ENCODE data around the gene EXOC6B. TPM values are rescaled to one million over a fixed set of nuclear protein-coding genes. Genes with fewer than 3 reads are reported as not detected.

Gene EXOC6B
- total RNA-seq, 4 donors from 2014 or later = 54.0 to 121 (median 78.7) TPM

DNA sequence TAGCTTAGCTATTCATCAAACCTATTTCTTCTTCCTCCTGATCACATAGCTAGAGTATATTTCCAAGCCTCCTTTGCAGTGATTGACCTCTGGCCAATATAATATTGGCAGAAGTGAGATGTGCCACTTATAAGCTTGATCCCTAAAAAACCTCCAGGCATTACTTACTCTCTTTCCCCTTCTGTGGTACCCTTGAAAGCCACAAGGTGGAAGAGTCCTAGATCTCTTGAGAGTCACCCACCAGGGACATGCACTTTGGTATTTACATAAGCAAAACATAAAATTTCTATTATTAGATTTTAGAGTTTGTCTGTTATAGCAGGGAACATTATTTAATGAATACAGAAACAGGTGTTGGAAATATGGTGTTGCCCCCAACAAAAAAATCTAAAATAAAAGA, 112.0 kb downstream of the EXOC6B start:
- no peaks in the 10 kb centered on the region for H3K27me3 ChIP-seq
- H3K27ac ChIP-seq = no peak overlapping the region
- DNase-seq (ENCODE audit: low spot score in 2 of 2) = no peak
- peaks cover 11% of the 10 kb centered on the region for H3K36me3 ChIP-seq
- no peaks in the 10 kb centered on the region for H3K4me1 ChIP-seq
- TF ChIP-seq EP300 (IDR thresholded peaks at IDR 0.05) (no peak), POLR2AphosphoS5 (IDR thresholded peaks at IDR 0.05) (no peak), POLR2A (IDR thresholded peaks at IDR 0.05) (no peak)
- TF ChIP-seq, protein P1, sequence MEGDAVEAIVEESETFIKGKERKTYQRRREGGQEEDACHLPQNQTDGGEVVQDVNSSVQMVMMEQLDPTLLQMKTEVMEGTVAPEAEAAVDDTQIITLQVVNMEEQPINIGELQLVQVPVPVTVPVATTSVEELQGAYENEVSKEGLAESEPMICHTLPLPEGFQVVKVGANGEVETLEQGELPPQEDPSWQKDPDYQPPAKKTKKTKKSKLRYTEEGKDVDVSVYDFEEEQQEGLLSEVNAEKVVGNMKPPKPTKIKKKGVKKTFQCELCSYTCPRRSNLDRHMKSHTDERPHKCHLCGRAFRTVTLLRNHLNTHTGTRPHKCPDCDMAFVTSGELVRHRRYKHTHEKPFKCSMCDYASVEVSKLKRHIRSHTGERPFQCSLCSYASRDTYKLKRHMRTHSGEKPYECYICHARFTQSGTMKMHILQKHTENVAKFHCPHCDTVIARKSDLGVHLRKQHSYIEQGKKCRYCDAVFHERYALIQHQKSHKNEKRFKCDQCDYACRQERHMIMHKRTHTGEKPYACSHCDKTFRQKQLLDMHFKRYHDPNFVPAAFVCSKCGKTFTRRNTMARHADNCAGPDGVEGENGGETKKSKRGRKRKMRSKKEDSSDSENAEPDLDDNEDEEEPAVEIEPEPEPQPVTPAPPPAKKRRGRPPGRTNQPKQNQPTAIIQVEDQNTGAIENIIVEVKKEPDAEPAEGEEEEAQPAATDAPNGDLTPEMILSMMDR (IDR thresholded peaks at IDR 0.05) = no peak
- no peaks in the 10 kb centered on the region for H3K9me3 ChIP-seq
- H3K4me3 ChIP-seq = no peak overlapping the region

DNA sequence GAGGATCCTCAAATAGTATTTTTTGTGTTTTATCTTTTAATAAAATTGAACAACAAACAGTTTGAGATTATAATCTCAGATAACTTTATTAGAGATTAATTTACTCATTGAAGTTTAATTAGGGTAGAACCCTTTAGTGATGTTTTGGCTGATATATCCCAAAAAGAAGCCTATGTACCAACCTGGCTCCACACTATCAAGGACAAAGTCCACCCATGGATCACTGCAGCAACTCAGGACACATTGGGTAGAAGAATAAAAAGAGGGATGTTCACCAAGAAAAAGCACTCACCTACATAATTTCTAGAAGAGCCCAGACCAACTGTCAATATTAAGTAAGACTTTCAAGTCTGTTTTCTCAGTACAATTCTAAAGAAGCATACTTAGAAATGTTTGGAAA, 112.9 kb downstream of the EXOC6B start:
- Histone ChIP-seq H3K4me1 (no peaks in the 10 kb centered on the region), H3K27ac (no peak overlapping the region), H3K36me3 (peaks cover 11% of the 10 kb centered on the region), H3K9me3 (no peaks in the 10 kb centered on the region), H3K4me3 (no peak overlapping the region), H3K27me3 (no peaks in the 10 kb centered on the region)
- DNase-seq (ENCODE audit: low spot score in 2 of 2) = no peak
- TF ChIP-seq POLR2AphosphoS5 (IDR thresholded peaks at IDR 0.05) (no peak), POLR2A (IDR thresholded peaks at IDR 0.05) (no peak), EP300 (IDR thresholded peaks at IDR 0.05) (no peak)
- TF ChIP-seq, protein P1 (IDR thresholded peaks at IDR 0.05) = no peak

DNA sequence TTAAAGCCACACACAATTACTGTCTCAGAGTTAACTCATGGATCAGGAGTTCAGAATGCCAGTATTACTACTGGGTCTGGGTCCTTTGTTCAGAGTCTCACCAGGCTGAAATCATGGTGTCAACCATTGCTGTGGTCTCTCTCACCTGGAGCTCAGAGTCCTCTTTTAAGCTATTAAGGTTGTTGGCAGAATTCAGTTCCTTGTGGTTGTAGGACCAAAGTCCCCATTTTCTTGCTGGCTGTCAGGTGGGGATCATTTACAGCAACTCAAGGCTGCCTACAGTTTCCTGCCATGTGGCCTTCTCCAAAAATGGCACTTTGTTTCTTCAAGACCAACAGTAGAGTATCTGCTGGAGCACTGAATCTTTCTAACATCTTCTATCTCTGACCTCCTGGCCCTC, 113.5 kb downstream of the EXOC6B start:
- Histone ChIP-seq H3K27ac (no peak overlapping the region), H3K36me3 (peaks cover 11% of the 10 kb centered on the region), H3K4me1 (no peaks in the 10 kb centered on the region), H3K9me3 (no peaks in the 10 kb centered on the region), H3K27me3 (no peaks in the 10 kb centered on the region), H3K4me3 (no peak overlapping the region)
- no peak for DNase-seq (ENCODE audit: low spot score in 2 of 2)
- no peak for TF ChIP-seq EP300 (IDR thresholded peaks at IDR 0.05)
- TF ChIP-seq, protein P1 (IDR thresholded peaks at IDR 0.05) = no peak
- no peak for TF ChIP-seq POLR2AphosphoS5 (IDR thresholded peaks at IDR 0.05)

DNA sequence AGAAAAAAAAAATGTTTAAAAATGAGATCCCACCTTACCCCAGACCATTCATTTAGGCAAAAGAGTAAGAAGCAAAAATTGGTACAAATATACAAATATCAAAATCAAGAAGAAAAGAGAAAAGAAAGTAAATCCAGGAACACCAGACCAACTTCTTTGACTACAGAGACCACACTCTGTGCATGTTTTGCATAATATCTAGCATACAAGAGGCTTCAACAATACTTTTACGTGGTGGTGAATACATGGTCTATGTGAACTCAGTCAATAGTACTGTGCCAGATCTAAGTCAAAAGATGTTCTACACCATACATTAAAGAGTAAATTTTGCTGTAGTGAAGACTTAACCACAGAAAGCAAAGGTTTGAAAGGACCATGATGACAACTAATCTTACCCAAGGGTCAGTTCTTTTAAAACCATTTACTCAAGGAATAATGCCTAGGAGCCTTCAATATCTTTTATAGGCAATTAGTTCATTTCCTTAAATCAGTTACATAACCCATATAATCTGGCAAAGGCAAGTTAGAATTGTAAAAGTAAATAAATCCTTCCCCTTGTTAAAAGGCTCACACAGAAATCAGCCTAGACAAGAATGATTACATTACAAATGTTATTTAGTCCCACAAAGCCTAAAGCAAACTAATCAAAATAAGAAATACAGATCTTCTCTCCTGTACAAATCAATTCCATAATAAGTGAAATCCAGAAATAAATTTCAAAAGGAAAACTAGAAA, 115.2 kb downstream of the EXOC6B start:
- no peak for DNase-seq (ENCODE audit: low spot score in 2 of 2)
- no peak overlapping the region for H3K27ac ChIP-seq
- WGBS = 96% methylated on average over 1 of the region's 1 CpG
- H3K27me3 ChIP-seq = no peaks in the 10 kb centered on the region
- no peaks in the 10 kb centered on the region for H3K4me1 ChIP-seq
- peaks cover 8% of the 10 kb centered on the region for H3K36me3 ChIP-seq
- TF ChIP-seq POLR2A (IDR thresholded peaks at IDR 0.05) = no peak
- TF ChIP-seq, protein P1 (IDR thresholded peaks at IDR 0.05) = no peak
- no peak for TF ChIP-seq EP300 (IDR thresholded peaks at IDR 0.05)
- no peak for TF ChIP-seq POLR2AphosphoS5 (IDR thresholded peaks at IDR 0.05)
- no peaks in the 10 kb centered on the region for H3K9me3 ChIP-seq
- H3K4me3 ChIP-seq = no peak overlapping the region

DNA sequence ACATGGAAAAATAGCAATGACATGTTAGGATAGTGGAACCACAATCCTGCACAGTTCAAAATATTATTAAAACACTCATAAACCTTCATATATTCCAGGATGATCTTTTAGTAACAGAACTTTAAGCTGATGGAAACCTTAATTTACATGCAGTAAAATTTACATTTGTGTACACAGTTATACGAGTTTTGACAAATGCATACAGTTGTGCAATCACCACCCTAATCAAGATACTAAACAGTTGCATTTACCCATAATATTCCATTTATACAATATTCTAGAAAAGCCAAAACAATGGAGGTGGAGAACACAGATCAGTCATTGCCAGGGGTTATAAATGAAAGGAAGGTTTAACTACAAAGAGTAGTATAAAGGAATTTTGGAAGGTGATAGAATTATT, 117.6 kb downstream of the EXOC6B start:
- WGBS = 46% methylated on average over 1 of the region's 1 CpG

More for the DNA sequence above, 117.6 kb downstream of the EXOC6B start:
- H3K27me3 ChIP-seq = no peaks in the 10 kb centered on the region
- TF ChIP-seq POLR2AphosphoS5 (IDR thresholded peaks at IDR 0.05) (no peak), EP300 (IDR thresholded peaks at IDR 0.05) (no peak), POLR2A (IDR thresholded peaks at IDR 0.05) (no peak)
- TF ChIP-seq, protein P1 (IDR thresholded peaks at IDR 0.05) = no peak
- DNase-seq (ENCODE audit: low spot score in 2 of 2) = no peak
- no peak overlapping the region for H3K27ac ChIP-seq
- H3K9me3 ChIP-seq = no peaks in the 10 kb centered on the region
- no peaks in the 10 kb centered on the region for H3K4me1 ChIP-seq
- H3K36me3 ChIP-seq = peaks cover 5% of the 10 kb centered on the region
- no peak overlapping the region for H3K4me3 ChIP-seq

Data from suprapubic skin (tissue), 4 donors.